GM12891 (cell line): Measurements from ENCODE around the gene WSCD2.

Experiments
- POLR2A ChIP-seq: IDR thresholded peaks from 2 replicates; pipeline ENCODE4 v1.6.1; 2011; ENCODE audit warnings: low read depth, low read length, control low read depth
- POLR2AphosphoS5 ChIP-seq: IDR thresholded peaks from 2 replicates; pipeline ENCODE4 v1.6.1; 2011; ENCODE audit warnings: low read depth, low read length, control low read depth
- TAF1 ChIP-seq: IDR thresholded peaks from 2 replicates; pipeline ENCODE4 v1.6.1; 2011; ENCODE audit warnings: low read depth, low read length, control low read depth

DNA sequence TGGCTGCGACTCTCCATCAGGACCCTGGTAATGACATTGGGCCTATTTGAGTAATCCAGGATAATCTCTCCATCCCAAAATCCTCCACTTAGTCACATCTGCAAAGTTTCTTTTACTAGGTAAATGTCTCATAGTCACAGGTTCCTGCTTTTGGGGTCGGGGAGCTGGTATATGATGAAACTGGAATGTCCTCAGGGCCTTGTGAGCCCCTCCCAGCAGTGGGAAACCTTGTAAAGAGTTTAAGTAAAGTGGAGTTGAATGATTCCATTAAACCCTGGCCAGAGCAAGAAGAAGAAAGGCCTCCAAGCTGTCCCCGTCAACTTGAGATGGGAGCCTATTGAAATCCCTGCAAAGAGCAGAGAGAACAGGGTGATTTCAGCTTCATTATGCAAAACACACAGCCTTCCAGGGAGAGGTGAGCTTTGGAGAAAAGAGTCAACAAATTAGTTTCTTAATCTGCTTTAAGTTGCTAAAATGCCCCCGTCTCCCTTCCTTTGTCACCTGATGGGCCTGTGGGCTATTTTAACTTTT is 12.6 kb downstream of the WSCD2 start:
- no peak for TF ChIP-seq POLR2A
- TF ChIP-seq TAF1: no peak
- no peak for TF ChIP-seq POLR2AphosphoS5
